ENCODE measurements around the gene AAMDC.

Gene AAMDC

DNA sequence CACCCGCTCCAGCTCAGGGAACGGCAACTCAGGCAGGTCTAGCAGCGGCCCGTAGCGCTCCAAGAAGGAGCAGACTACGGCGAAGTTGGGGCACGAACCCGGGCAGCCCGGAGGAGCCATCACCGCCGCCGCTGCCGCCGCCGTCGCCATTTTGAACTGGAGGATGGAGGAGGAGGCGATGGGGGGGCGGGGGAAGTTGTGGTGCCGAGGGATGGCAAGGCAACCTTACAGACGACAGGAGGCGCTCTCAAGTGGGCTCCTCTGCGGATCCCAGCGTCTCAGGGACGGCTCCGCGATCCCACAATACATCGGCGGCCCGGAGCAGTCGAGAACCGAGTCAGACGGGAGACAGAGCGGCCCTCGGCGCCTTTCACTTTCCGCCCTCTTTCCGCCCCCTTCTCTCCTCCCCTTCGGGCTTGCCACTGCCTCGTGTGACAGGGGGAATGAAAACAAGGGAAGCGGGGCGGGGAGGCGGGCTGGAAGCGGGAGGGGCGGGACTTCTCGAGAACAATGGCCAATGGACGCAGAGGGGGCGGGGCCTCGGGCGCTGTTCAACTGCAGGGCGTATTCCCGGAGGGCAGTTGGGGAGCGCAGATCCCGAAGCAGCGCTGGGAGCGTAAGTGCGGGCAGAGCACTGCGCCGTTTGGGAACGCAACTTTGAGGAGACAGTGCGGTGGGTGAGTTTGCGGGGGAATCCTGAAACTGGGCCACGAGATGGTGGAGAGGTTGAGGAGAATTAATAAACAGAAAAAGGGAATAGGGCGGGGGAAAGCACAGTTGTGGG is at the start of gene AAMDC, which contains the start of gene RSF1:
Gene AAMDC, plus strand, starts transcription at position 580 of the 784 bp plus-strand sequence. CDS start 21,353 bp downstream, outside the sequence.
Gene RSF1, minus strand, starts transcription at position 158 of the 784 bp plus-strand sequence. Its CDS starts 8 bp downstream, at position 150.
- DNase-seq (ENCODE audit: low spot score) = peak; percentile 99

DNA sequence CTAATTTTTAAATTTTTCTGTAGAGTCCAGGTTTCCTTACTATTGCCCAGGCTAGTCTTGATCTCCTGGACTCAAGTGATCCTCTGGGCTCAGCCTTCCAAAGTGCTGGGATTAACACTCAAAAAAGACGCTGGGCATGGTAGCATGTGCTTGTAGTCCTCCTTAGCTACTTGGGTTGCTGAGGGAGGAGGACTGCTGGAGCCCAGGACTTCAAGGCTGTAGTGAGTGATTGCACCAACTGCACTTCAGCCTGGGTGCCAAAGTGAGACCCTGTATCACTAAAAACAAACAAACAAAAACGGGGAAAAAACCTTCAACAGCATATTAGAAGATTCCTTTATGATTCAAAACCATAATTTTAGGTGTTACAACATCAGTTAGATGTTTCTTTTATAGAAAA is 45.0 kb upstream of the AAMDC start:
- DNase-seq (ENCODE audit: low spot score) = no peak

DNA sequence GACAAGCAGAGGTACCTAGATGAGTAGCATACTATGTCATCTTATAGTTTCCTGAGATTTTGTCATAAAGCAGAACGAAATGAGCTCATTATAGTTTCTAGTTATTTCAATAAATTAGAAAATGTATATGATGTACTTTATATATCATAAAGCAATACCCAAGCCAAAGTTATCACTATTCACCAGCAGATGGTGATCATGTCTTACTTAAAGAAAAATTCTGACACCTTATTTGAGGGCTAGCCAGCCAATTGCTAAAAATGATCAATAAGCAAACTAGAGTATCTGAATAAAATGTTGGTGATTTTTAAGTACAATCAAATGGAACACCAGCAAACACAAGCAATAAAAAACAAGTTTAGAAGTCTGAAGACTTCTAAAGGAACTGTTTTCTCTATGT is 44.5 kb upstream of the AAMDC start:
- no peak for DNase-seq (ENCODE audit: low spot score)

DNA sequence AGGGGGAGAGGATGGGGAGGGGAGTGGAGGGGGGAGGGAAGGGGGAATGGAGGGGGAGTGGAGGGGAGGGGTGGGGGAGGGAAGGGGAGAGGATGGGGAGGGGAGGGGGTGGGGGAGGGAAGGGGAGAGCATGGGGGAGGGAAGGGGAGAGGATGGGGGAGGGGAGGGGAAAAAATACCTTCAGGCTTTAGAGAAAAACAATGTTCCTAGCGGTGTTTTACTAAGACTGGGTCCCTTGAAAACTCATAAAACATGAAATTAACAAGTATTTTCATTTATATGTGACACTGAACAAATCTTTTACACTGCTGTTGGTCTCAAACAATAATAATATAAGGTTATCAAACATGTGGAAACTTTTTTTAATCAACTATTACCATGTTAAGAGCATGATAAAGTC is 42.8 kb upstream of the AAMDC start:
- DNase-seq (ENCODE audit: low spot score) = no peak

DNA sequence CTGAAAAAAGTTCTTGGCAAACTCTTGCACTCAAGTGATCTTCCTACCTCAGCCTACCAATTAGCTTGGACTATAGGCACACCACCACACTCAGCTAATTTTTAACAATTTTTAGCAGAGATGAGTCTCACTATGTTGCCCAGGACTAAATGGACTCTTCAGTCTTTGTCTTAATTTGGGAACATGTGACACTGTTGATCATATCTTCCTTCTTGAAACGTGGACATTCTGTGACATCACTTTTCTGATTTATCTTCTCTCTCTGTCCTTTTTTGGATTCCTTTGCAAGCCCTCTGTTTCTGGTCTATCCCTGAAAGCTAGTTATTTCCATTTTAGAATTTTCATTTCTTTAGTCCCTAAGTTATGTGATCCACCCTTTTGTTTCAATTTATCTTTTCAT is 42.4 kb upstream of the AAMDC start:
- no peak for DNase-seq (ENCODE audit: low spot score)

DNA sequence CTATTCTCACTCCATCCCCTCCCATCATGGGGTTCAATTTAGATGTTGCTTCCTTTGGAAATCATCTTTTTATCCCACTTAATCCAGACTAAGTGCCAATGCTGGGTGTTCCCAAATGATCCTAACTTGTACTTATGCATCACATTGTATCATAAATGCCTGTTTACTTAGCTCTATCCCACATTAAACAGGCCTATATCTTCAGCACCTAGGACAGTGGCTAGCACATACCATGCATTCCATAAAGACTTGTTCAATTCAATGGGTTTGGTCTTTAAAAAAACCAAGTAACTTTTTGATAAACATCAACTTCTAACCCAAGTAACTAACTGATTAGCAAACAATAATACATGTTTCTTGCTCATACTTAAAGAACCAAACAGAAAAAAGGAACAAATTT is 41.0 kb upstream of the AAMDC start:
- DNase-seq (ENCODE audit: low spot score) = no peak

DNA sequence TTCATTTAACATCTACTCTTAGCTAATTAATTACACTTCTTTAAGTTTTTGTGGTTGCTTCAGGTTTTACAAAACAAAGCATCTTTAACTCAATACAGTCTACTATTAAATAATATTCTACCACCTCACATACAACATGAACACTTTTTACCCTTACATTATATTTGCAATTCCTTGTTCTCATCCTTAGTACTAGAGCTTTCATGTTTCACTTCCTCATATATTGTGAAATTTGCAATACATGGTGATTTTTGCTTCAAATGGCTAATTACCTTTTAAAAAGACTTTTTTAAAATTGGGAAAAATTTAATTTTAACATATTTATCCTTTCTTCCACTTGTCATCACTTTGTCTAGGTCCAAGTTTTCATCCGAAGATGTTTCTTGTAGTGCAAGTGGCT is 37.9 kb upstream of the AAMDC start:
- no peak for DNase-seq (ENCODE audit: low spot score)

DNA sequence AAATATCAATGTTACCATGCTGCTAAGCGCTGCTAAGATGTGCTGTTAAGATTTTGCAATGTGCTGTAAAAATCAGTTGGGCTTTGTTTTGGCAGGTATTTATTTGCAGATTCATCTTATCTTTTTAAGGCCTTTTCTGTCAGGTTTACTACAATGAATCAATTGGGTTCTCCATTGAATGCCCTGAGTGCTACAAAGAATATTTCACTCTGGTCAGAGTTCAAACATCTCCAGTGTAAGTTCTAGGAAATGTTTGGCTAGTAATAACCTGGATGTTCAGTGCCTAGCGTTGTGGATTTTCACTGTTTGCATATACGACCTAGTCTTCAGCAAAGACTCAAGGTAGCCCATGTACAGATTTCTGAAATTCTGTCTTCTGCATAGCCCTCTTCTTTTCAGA is 36.4 kb upstream of the AAMDC start:
- DNase-seq (ENCODE audit: low spot score) = no peak

DNA sequence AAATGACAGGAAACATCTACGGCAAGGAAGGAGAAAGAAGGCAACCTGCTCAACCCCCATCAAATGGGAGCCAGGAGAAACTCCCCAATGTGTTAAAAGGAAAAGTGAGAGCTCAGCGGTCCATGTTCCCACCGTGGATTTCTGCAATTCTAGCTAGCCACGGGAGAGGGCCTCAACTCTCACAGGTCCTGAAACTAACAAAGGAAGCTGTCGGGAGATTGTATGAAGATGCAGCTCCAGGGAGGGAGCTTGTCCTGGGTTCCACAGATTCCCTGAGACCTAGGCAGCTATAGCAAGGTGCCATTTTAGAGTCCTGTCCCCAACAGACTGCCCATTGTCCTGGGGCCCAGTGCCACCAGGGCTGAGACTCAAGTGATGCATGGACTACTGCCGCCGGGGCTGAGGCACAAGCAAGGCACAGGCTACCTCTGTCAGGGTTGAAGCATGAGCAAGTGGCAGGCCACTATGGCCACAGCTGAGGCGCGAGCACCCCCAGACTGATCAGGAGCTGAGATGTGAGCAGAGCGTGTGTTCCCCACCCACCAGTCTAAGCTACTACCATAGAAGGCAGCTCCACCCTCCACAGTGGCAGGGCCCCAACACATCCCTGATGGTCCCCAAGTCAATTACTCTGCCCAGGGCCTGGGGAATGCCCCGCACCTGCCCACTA is 31.7 kb upstream of the AAMDC start:
- DNase-seq (ENCODE audit: low spot score) = no peak

DNA sequence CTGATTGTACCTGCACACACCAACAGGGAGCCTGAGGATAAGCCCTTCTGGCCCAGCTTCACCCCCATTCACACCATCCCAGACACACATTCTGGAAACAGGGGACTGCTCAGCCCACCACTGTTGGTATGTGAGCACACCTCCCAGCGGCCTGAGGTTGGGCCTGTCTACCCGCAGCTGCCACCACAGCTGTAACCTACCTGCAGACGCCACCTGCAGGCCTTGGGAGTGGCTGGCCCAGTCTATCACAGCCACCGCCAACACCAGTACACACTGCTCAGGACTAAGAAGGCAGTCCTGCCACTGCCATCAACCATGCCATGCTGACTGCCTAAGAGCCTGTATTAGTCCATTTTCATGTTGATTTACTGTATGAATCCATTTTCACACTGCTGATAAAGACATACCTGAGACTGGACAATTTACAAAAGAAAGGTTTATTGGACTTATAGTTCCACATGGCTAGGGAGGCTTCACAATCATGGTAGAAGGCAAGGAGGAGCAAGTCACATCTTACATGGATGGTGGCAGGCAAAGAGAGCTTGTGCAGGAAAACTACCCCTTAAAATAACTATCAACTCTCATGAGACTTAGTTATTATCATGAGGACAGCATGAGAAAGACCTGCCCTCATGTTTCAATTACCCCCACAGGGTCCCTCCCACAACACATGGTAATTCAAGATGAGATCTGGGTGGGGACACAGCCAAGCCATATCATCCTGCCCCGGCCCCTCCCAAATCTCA is 31.0 kb upstream of the AAMDC start:
- DNase-seq (ENCODE audit: low spot score) = no peak

DNA sequence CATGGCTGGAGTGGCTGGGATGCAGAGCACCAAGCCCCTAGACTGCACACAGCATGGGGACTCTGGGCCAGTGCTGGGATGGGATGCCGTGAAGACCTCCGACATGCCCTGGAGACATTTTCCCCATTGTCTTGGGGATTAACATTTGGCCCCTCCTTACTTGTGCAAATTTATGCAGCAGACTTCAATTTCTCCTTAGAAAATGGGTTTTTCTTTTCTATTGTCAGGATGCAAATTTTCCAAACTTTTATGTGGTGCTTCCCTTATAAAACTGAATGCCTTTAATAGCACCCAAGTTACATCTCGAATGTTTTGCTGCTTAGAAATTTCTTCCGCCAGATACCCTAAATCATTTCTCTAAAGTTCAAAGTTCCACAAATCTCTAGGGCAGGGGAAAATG is 29.6 kb upstream of the AAMDC start:
- no peak for DNase-seq (ENCODE audit: low spot score)

DNA sequence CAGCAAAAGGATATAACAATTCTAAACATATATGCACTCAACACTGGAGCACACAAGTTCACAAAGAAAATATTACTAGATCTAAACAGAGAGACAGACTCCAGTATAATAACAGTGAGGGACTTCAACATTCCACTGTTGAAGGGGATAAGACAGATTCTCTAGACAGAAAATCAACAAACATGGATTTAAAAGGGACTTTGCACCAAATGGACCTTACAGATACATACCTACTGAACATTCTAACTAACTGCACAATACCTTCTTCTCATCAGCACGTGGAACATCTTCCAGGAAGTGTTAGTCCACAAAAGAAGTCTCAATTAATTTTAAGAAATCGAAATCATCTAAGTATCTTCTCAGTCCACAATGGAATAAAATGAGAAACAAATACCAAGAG is 27.0 kb upstream of the AAMDC start:
- no peak for DNase-seq (ENCODE audit: low spot score)

DNA sequence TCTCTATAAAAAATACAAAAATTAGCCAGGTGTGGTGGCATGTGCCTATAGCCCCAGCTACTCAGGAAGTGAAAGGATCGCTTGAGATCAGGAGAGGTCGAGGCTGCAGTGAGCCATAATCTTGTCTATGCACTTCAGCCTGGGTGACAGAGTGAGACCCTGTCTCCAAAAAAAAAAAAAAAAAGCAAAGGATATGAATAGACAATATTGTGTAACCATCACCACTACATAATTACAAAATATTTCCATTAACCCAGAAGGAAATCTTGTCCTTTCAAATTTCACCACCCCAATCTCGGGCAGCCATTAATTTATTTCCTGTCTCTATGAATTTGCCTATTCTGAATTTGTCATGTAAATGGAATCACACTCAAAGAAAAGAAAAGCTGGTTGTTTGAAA is 21.6 kb upstream of the AAMDC start:
- no peak for DNase-seq (ENCODE audit: low spot score)

DNA sequence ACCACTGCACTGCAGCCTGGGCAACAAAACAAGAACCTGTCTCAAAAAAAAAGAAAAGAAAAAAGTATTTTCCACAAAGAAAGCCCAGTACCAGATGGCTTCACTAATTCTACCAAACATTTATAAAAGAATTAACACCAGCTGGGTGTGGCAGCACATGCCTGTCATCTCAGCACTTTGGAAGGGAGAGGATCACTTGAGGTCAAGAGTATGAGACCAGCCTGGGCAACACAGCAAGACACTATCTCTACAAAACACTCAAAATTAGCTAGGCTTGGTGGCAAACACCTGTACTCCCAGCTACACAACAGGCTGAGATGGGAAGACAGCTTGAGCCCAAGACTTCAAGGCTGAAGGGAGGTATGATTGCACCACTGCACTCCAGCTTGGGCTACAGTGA is 20.5 kb upstream of the AAMDC start:
- DNase-seq (ENCODE audit: low spot score) = no peak

DNA sequence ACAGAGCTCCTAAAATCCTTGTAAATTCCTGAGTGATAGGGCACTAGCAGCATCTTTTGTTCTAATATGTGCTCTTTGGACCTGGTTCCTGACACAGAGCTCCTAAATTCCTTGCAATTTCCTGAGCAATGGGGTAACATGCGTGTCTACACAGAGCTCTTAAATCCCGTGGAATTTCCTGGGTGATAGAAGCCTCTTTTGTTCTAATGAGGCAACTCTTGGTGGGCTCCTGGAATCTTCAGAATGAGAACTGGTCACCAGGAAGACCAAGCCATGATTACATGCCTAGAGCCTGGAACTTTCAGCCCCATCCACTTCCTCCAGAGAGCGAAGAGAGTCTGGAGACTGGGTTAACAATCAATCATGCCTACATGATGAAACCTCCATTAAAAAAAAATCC is 19.5 kb upstream of the AAMDC start:
- no peak for DNase-seq (ENCODE audit: low spot score)

DNA sequence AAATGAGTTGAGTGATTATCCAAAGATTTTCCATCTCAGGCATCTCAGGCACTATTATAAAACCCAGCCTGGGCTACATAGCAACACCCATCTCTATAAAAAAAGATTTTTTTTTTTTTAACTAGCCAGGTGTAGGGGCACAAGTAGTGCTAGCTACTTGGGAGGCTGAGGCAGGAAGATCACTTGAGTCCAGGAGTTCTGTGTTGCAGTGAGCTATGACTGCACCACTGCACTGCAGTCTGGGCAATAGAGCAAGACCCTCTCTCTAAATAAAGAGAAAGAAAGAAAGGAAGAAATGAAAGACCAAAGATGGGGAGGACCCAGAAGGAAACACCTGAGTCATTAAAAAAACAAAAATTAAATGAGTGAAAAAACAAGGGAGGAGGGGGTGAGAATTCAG is 14.5 kb upstream of the AAMDC start:
- DNase-seq (ENCODE audit: low spot score) = no peak

DNA sequence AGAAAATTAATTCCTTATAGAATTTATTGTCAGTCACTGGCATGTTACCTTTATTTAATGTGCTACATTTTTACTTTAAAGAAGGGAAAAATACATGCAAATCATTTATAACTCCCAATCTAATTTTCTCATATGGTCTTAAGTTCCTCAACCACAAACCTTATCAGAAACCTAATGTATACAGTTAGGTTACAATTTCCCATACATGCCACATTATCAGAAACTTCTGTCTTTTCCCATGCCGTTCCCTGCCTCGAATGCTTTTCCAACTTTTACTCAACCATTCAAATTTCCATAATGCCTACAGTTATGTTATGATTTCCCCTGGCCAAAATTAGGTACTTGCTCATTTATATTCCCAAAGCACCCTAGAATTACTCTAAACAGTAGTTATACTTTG is 14.0 kb upstream of the AAMDC start:
- no peak for DNase-seq (ENCODE audit: low spot score)

DNA sequence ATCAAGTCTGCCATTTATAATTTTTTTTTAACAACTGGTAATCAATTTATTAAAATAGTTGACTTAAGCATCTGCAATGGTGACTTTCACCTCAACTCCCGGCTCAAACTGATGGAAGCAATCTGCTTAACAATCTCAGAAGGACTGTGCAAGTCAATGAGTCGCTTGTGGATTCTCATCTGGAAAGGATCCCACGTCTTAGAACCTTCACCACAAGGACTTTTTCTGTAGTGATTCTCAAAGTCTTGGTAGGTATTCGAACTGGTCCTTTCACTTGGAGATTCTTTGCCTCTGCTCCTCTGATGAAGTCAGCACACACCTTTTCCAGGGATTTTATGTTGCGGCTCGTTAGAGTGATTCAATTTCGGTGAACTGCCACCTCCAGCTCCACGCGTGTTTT is 7.7 kb upstream of the AAMDC start:
- DNase-seq (ENCODE audit: low spot score) = no peak

DNA sequence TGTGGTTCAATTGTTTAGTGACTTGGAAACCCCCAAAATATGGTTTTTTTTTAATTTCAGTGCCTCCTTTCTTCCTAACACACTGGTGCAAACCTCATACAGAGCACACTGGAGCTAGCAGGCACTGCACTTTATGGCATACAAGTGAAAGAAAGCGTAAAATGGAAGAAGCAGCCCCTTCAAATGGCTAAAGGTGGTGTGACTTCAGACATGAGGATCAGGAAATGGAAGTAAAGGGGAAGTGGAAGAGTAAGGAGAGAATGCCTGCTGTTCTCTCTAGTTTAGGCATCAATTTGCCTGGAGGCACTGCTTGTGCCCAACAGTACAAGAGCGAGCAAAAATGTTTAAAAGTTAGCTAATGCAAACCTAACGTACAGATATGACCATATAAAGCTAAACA is 6.1 kb upstream of the AAMDC start:
- no peak for DNase-seq (ENCODE audit: low spot score)

DNA sequence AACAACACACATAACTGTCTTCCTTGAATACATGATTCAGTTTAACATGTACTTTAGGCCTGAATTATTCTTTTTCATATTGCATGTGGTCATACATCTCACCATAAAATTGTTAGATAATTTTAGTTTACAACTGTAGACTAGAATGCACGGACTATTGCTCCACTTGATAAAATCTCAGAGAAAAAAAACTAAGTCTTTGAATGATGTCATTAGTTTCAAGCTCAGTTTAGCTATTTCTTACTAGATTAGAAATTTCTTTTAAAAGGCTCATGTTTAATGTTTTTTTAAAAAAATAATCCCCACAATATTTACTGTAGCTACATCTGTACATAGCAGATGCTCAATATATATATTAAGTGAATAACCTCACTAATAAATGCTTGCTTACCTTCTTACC is 5.5 kb upstream of the AAMDC start:
- no peak for DNase-seq (ENCODE audit: low spot score)

DNA sequence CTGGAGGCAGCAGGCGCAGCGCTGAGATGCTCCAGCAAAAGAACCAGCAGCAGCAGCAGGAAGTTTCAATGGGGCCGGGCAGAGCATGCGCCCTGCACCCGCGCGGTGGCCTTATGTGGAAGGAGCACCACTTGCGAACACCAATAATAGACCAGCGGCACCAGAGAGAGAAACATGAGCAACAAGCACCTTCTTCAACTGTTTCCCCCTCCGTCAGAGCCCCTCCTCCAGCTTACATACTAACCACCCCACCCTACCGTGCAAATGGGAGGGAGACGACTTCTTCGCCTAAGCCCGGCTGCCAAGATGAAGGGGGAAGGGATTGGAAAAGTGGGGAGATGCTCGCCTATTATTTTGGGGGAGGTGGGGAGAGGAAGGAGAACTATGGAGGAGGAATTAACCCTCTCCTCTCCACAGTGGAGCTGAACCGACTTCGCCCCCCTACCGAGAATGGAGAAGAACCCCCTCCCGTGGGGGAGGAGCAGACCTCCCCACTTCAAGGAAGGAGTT is 1.5 kb upstream of the AAMDC start:
- peak; percentile 89 for DNase-seq (ENCODE audit: low spot score)

DNA sequence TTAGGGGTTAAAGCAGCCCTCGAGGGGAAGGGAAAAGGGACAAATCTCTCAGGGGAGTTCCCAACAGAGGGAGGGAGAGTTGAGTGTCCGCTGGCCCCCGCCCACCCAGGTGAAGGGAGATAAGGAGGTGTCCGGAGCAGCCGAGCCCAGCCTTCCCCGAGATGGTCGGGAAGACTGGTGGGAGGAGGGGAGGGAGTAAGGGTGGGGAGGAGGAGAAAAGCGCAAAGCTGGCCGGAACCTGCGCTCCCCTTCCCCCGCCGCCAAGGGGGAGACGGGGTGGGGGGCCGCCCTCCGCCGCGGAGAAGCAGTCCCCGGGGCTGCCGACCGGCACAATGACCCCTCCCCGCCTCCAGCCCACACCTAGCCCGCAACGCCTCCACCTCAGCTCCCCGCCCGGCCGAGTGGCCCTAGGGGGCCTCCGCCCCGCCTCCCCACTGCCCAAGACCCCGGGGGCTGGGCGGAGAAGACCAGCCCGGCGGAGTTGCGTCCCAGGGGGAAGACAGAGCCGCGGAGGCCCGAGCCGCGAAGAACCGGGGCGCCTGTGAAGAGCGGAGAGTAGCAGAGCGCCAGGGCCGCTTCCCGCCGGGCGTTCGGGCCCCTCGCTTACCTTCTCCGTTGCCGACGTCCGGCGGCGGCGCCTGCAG is 901 bp upstream of the AAMDC start:
- DNase-seq (ENCODE audit: low spot score) = no peak
